Esophagus squamous epithelium (tissue), 4 donors: ENCODE measurements around the gene ADIG.

ENCODE experiments used
- POLR2A ChIP-seq, 4 donors: fragments of 450-650 bp; IDR thresholded peaks; one replicate each; pipeline ENCODE4 v1.6.1; 2017; ENCODE audit warnings: antibody characterized with exemption in 4 of 4, mild to moderate bottlenecking in 4 of 4, moderate library complexity in 3 of 4
- TF ChIP-seq, protein P1 (sequence below), 6 experiments: fragments of 450-650 bp in 4 of 6; fragments of 200-600 bp in 2 of 6; sonication (generic) in 2 of 6; IDR thresholded peaks; one replicate each; pipeline ENCODE4 v1.5.1; 2016 to 2019; ENCODE audit warnings: antibody characterized with exemption in 6 of 6, mild to moderate bottlenecking in 4 of 6, moderate library complexity in 4 of 6

DNA sequence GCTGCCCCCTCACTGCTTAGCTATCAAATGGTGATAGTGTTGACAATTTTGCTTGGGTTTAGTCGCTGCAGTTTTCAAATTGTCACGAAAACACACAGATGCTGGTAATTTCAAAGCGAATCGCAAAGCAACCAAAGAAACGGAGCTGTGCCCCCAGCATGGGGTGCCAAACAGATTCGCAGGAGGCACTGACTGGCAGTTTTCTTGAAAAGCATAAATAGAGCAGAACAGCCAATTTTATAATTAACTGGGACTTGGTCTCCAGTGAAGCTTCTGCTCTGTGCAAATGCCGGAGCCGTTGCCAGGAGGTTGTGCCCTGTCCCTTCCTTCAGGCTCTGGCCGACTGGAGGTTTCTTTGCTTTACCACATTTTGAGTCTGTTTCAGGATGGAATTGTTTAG, 39.4 kb downstream of the ADIG start:
- TF ChIP-seq, protein P1, sequence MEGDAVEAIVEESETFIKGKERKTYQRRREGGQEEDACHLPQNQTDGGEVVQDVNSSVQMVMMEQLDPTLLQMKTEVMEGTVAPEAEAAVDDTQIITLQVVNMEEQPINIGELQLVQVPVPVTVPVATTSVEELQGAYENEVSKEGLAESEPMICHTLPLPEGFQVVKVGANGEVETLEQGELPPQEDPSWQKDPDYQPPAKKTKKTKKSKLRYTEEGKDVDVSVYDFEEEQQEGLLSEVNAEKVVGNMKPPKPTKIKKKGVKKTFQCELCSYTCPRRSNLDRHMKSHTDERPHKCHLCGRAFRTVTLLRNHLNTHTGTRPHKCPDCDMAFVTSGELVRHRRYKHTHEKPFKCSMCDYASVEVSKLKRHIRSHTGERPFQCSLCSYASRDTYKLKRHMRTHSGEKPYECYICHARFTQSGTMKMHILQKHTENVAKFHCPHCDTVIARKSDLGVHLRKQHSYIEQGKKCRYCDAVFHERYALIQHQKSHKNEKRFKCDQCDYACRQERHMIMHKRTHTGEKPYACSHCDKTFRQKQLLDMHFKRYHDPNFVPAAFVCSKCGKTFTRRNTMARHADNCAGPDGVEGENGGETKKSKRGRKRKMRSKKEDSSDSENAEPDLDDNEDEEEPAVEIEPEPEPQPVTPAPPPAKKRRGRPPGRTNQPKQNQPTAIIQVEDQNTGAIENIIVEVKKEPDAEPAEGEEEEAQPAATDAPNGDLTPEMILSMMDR (IDR thresholded peaks at IDR 0.05), result no peak
- TF ChIP-seq POLR2A (IDR thresholded peaks at IDR 0.05), result no peak
